CD4-positive, alpha-beta T cell (primary cell): ENCODE data around the gene AK5. TPM values are rescaled to one million over a fixed set of nuclear protein-coding genes. Genes with fewer than 3 reads are reported as not detected.
A peak's percentile ranks its signal among the peaks of the same experiment; 100 is the strongest.

ENCODE experiments used
- ATAC-seq: fragments of 200-7000 bp; cut with Tn5 transposase; one replicate; pipeline ENCODE4 v1.10.0; 2022; ENCODE audit warnings: mild to moderate bottlenecking; ENCODE audit not compliant: poor library complexity
- CTCF ChIA-PET: fragments of 350-600 bp; sonication (Branson Sonifier 250); formaldehyde crosslinking; loops from one replicate; lab custom pipeline; 2021; ENCODE audit warnings: antibody characterized with exemption, inconsistent platforms; lab: Charles Lee
- POLR2A ChIA-PET: fragments of 350-600 bp; sonication (Branson Sonifier 250); formaldehyde crosslinking; loops from one replicate; lab custom pipeline; 2021; ENCODE audit warnings: antibody characterized with exemption, inconsistent platforms; lab: Charles Lee
- DNase-seq, 14 experiments: peaks; one replicate each; pipeline ENCODE4 v3.0.0-alpha.2; 2013 to 2020; ENCODE audit warnings: mixed read lengths in 2 of 14
- H3K27ac ChIP-seq, 2 donors: one replicate each; pipeline versions ENCODE4 v1.5.1 to v1.7.0; 2013; ENCODE audit warnings: low read length in 2 of 2, low read depth in 1 of 2, mild to moderate bottlenecking in 1 of 2
- H3K27me3 ChIP-seq, 2 experiments: 1 replicate in 1 of 2; 2 replicates in 1 of 2; pipeline versions ENCODE4 v1.6.1 to v1.7.0; 2013; ENCODE audit warnings: low read length in 2 of 2, control low read depth in 1 of 2, mild to moderate bottlenecking in 1 of 2, moderate library complexity in 1 of 2; ENCODE audit not compliant: insufficient read depth in 2 of 2, control insufficient read depth in 1 of 2
- H3K36me3 ChIP-seq: one replicate; pipeline ENCODE4 v1.6.1; 2013; ENCODE audit warnings: low read length, control low read depth; ENCODE audit not compliant: insufficient read depth
- H3K4me1 ChIP-seq: one replicate; pipeline ENCODE4 v1.6.1; 2013; ENCODE audit warnings: low read length, control low read depth; ENCODE audit not compliant: insufficient read depth
- H3K4me3 ChIP-seq: one replicate; pipeline ENCODE4 v1.5.1; 2013; ENCODE audit warnings: mild to moderate bottlenecking, low read length, moderate library complexity
- H3K9me3 ChIP-seq, 2 experiments: 1 replicate in 1 of 2; 2 replicates in 1 of 2; pipeline versions ENCODE4 v1.6.1 to v1.7.0; 2013; ENCODE audit warnings: low read length in 2 of 2, mild to moderate bottlenecking in 2 of 2, control low read depth in 1 of 2, moderate library complexity in 1 of 2; ENCODE audit not compliant: control insufficient read depth in 1 of 2, insufficient read depth in 1 of 2
- H3K27ac Mint-ChIP-seq: one replicate; pipeline ENCODE4 v1.8.0; 2020; ENCODE audit warnings: mixed read lengths
- H3K27me3 Mint-ChIP-seq: one replicate; pipeline ENCODE4 v1.8.0; 2021; ENCODE audit warnings: mixed read lengths
- H3K36me3 Mint-ChIP-seq: one replicate; pipeline ENCODE4 v1.8.0; 2021; ENCODE audit warnings: low read depth, mixed read lengths
- H3K4me1 Mint-ChIP-seq: one replicate; pipeline ENCODE4 v1.8.0; 2021; ENCODE audit warnings: low read depth, mixed read lengths
- H3K4me3 Mint-ChIP-seq: one replicate; pipeline ENCODE4 v1.8.0; 2020; ENCODE audit warnings: mild to moderate bottlenecking, mixed read lengths
- H3K9me3 Mint-ChIP-seq: one replicate; pipeline ENCODE4 v1.8.0; 2020; ENCODE audit warnings: mixed read lengths
- intact Hi-C, 2 experiments: fragments of 100-400 bp; cut with DNase I in 1 of 2; cut with micrococcal nuclease in 1 of 2; formaldehyde crosslinking; loops; one replicate each; pipeline versions ENCODE4 v1.15.1 to v1.9.0; 2023 to 2025; cut with DNase I, micrococcal nuclease
- total RNA-seq, 174 experiments: library from RNA in 2 of 174; stranded (reverse) in 2 of 174; gene quantifications; one replicate each; pipeline ENCODE4 v1.2.3 and lab custom pipeline; 2021 to 2026
- TF ChIP-seq, protein P1 (sequence below): fragments of 200-600 bp; IDR thresholded peaks from one replicate; pipeline ENCODE4 v1.8.0; 2022; ENCODE audit warnings: antibody characterized with exemption, mild to moderate bottlenecking

The AK5 gene
- total RNA-seq, 2 experiments from 2014 or later = 32.0 TPM

DNA sequence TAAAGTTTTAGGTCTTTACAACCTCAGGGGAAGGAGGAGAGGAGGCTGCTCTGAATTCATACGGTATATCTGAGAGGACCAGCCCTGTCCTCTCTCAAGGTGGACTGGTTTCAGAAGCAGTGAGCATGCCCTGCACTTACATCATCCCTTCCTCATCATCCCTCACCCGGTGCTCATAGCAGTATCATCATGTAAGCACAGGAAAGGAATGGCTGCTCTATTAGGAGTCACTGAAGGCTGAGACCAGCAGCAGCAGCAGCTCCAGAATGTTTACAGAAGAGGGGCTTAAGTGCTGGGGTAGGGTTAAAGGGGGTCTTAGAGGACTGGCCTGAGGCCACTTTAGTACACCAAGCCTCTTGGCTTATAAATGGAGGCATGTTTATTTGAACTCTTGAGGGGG is 185.9 kb downstream of the AK5 start:
- Mint-ChIP-seq H3K27ac (peak overlapping the region; percentile 54), H3K27me3 (no peaks in the 10 kb centered on the region), H3K4me1 (peaks cover 18% of the 10 kb centered on the region), H3K9me3 (peaks cover 1% of the 10 kb centered on the region), H3K4me3 (no peak overlapping the region), H3K36me3 (peaks cover 17% of the 10 kb centered on the region)
- Histone ChIP-seq H3K36me3 (no peaks in the 10 kb centered on the region), H3K4me3 (no peak overlapping the region), H3K9me3 (no peaks in the 10 kb centered on the region), H3K27me3 (no peaks in the 10 kb centered on the region), H3K4me1 (no peaks in the 10 kb centered on the region), H3K27ac (no peak overlapping the region)
- ATAC-seq (no peak), DNase-seq (no peak)
- TF ChIP-seq, protein P1, sequence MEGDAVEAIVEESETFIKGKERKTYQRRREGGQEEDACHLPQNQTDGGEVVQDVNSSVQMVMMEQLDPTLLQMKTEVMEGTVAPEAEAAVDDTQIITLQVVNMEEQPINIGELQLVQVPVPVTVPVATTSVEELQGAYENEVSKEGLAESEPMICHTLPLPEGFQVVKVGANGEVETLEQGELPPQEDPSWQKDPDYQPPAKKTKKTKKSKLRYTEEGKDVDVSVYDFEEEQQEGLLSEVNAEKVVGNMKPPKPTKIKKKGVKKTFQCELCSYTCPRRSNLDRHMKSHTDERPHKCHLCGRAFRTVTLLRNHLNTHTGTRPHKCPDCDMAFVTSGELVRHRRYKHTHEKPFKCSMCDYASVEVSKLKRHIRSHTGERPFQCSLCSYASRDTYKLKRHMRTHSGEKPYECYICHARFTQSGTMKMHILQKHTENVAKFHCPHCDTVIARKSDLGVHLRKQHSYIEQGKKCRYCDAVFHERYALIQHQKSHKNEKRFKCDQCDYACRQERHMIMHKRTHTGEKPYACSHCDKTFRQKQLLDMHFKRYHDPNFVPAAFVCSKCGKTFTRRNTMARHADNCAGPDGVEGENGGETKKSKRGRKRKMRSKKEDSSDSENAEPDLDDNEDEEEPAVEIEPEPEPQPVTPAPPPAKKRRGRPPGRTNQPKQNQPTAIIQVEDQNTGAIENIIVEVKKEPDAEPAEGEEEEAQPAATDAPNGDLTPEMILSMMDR = no peak
- ChIA-PET POLR2A (no interaction called here), CTCF (no interaction called here)
- intact Hi-C loops = no loop called here

DNA sequence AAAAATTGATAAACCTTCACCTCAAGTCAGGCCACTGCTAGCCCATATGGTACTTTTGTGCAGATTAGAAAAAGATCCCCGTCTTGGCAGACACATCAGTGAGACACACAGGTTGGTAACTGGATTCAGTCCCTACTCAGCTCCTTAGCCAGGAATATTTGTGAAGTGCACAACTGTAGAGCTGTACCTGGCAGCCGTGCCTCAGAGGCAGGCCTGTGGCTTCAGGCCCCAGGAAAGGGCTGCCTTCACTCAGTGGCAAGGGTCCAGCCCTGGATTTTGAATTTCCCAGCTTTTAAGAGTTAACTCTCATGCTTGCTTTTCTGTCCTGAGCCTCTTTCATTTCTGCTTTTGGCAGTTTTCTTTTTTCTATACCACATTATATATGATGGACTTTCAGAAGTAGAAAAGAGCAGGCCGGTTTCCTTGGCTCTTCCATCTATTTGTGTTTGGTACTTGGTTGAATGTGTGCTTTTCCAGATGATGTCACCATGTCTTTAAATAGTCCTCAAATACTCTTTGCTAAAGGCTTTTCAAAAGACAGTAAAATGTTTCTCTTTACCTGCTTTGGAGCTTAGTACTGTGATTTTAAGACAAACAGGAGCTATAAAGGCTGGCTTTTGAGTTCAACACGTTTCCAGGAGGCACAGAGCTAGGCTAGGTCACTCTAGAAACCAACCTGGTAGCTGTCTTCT is 186.6 kb downstream of the AK5 start:
- ChIA-PET CTCF (no interaction called here), POLR2A (no interaction called here)
- Mint-ChIP-seq H3K36me3 (peaks cover 24% of the 10 kb centered on the region), H3K9me3 (peaks cover 2% of the 10 kb centered on the region), H3K4me3 (no peak overlapping the region), H3K27me3 (no peaks in the 10 kb centered on the region), H3K4me1 (peaks cover 18% of the 10 kb centered on the region), H3K27ac (peak overlapping the region; percentile 54)
- Histone ChIP-seq H3K27me3 (no peaks in the 10 kb centered on the region), H3K36me3 (no peaks in the 10 kb centered on the region), H3K4me1 (no peaks in the 10 kb centered on the region), H3K9me3 (no peaks in the 10 kb centered on the region), H3K27ac (no peak overlapping the region), H3K4me3 (no peak overlapping the region)
- ATAC-seq (no peak), DNase-seq (no peak)
- TF ChIP-seq, protein P1 = no peak
- intact Hi-C loops = no loop called here

DNA sequence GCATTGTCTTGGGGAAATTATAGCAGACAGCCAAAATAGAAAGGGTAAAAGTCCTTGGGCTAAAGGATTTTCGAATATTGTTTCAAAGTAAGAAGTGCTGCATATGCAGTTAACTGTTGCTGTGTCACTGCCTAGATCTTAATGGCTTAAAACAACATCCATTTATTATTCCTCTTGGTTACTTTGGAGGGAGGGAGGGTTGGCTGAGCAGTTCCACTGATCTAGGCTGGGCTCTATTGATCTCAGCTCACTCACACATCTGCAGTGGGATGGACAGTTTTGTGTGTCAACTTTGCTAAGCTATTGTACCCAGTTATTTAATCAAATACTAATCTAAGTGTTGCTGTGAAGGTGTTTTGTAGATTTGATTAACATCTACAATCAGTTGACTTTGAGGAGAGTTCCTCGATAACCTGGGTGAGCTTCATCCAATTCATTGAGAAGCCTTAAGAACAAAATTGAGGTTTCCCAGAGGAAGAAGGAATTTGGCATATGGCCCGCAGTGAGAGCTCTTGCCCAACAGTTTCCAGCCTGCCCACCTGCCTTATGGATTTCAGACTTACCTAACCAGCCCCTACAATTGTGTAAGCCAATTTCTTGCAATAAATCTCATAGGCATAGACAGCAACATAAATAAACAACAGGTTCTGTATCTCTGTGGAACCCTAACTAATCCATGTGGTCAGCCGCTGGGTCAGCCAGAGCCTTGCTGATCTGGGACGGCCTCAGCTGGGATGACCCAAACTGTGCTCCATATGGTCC is 187.3 kb downstream of the AK5 start:
- DNase-seq (no peak), ATAC-seq (no peak)
- peaks cover 11% of the 10 kb centered on the region for H3K4me1 Mint-ChIP-seq
- peaks cover 2% of the 10 kb centered on the region for H3K9me3 Mint-ChIP-seq
- intact Hi-C loops = no loop called here
- Histone ChIP-seq H3K27me3 (no peaks in the 10 kb centered on the region), H3K4me1 (no peaks in the 10 kb centered on the region), H3K9me3 (no peaks in the 10 kb centered on the region), H3K4me3 (no peak overlapping the region), H3K36me3 (no peaks in the 10 kb centered on the region), H3K27ac (no peak overlapping the region)
- TF ChIP-seq, protein P1 = no peak
- H3K4me3 Mint-ChIP-seq = no peak overlapping the region
- H3K27me3 Mint-ChIP-seq = no peaks in the 10 kb centered on the region
- H3K36me3 Mint-ChIP-seq = peaks cover 31% of the 10 kb centered on the region
- CTCF ChIA-PET = no interaction called here
- POLR2A ChIA-PET = no interaction called here
- peak overlapping the region; percentile 54 for H3K27ac Mint-ChIP-seq
